HG02884 (cell line): ENCODE data around the gene NMUR1.

Experiments used
- ATAC-seq: cut with Tn5 transposase; IDR thresholded peaks from one replicate; pipeline ENCODE4 v1.9.1; 2021; ENCODE audit warnings: mild to moderate bottlenecking, moderate library complexity; ENCODE audit not compliant: unreplicated experiment

NMUR1 gene

GRCh38 chr2:231554748-231555545, 24.7 kb upstream of the NMUR1 start:
- ATAC-seq = no peak

GRCh38 chr2:231554327-231554726, 24.1 kb upstream of the NMUR1 start:
- ATAC-seq = no peak

DNA sequence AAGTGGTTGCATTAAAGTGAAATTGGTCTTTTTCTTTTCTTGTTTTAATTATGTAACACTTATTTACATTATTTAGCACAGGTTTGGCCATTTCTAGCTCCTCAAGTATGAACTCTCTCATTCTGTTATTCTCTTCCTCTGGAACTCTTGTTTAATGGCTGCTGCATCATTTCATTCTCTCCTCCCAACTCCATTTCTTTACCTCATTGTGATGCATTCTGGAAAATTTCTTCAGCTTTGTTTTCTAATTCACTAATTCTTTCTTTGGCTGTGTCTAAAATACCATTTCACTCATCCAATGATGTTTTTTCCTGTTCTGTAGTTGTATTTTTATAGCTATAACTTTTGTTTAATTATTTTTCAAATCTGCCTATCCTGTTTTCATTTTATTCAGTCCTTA, 22.5 kb upstream of the NMUR1 start:
- no peak for ATAC-seq

DNA sequence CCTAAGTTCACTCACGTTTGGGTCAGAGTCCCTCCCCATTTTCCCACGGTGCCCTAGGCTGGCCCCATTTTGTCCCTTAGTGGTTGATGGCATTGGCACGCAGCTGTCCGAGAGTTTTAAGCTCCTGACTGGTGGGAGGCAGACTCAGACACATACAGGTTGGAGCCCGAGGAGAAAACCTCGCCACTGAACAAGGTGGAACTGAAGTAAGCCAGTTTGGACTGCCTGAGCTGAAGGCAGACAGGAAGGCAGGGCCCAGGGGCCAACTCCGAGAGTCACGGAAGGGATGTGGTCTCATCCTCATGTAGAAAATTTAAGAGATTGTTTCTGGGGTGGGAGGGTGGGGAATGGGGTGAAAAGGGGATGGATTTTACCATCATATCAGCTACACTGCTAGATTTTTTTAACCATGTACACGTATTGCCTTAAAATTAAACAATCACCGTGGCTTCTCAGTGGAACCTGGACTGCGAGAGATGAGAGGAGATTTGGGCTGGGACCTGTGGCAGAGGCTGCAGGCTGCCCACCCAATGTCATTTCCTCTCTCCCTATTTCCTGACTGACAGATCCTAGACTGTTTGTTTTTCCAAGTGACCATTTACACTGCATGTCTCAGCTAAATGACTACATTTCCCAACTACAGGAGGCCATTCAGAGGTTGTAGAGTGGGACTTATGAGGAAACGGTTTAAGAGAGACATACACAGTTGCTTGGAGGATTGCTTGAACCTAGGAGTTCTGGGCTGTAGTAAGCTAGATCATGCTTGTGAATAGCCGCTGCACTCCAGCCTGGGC, 19.4 kb upstream of the NMUR1 start:
- ATAC-seq = no peak

DNA sequence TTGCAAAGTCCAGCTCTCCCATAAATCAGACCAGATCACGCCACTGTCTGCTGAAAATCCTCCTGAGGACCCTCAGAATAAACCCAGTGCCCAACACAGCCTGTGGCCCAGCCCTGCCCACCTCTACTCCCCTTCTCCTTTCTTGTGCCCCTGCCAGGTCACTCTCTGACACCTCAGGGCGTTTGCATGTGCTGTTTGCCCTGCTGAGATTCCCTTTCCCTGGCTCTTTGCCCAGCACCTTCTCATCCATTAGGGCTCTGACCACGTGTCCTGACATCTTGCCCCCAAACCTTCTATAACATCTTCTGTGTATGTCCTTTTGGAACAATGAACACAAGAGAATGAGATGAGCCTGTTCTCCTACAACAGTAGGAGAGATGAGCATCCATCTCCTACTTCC, 18.5 kb upstream of the NMUR1 start:
- ATAC-seq = no peak

GRCh38 chr2:231547315-231548110, 17.3 kb upstream of the NMUR1 start:
- ATAC-seq = no peak

DNA sequence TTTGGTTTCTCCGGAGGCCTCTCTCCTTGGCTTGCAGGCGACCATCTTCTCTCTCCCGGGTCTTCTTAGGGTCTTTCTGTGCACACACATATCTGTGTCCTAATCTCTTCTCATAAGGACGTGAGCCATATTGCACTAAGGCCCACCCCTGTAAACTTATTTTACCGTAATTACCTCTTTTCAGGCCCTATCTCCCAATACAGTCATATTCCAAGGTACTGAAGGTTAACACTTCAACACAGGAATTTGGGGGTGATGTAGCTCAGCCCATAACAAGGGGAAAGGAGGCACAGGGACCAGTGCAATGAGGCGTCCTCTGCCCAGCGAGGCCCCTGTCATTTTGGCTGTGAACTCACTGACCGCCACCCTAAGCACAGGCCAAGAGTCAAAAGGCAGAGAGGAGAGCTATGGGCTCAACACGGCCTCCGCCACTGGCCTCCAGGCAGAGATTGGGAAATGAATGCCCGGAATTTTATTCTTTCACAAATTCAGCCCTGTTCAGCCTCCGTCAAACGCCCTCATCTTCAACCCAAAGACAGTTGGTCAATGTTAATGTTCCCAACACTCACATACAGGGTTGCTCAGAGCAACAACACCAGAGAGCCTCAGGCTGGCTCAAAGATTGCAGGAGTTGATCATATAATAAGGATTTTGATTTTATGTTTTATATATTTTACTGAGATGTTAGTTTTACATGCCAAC, 15.9 kb upstream of the NMUR1 start:
- no peak for ATAC-seq

DNA sequence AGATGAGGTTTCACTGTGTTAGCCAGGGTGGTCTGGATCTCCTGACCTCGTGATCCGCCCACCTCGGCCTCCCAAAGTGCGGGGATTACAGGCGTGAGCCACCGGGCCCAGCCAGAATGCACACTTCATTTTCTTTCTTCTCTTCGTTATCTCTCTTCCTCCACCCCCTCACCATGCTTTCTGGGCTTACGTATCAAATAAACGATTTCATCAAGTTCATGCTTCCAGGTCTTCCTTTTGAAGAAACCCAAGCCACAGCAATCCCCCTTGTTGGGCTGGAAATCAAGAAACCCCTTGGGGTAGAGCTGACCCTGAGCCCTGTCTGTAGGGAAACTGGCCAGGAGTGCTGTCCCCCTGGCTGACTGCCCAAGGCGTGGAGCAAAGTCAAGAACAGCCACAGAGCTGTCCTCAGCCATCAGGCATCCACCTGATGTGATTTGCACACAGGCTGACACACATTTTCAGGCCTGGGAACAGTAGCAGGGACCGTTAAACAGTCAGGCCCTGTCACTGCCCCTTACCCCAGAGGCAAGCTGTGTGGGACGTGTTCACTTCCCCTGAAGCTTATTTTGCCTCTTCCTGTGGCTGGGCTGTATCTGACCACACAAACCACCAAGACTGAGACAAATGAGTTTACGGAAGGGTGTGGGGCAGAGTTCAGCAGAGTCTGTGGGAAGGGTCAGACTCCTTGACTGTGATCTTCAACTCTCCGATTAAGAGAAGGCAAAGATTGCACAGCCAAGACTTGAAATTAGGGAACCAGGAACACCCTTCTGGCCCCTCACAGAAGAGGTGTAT, 15.1 kb upstream of the NMUR1 start:
- ATAC-seq = peak; percentile 99

DNA sequence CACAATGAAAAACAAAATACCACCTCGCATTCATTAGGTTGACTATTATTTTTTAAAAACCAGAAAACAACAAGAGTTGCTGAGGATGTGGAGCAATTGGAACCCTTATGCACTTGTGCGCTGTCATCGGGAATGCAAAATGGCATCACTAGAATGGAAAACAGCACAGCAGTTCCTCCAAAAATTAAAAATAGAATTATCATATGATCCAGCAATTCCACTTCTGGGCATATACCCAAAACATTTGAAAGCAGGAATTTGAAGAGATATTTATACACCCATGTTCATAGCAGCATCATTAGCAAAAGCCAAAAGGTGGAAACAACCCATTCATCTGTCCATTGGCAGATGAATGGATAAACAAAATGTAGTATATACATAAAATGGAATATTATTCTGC, 11.9 kb upstream of the NMUR1 start:
- ATAC-seq = no peak

GRCh38 chr2:231541645-231542044, 11.4 kb upstream of the NMUR1 start:
- no peak for ATAC-seq

GRCh38 chr2:231539991-231540390, 9.7 kb upstream of the NMUR1 start:
- ATAC-seq = no peak

DNA sequence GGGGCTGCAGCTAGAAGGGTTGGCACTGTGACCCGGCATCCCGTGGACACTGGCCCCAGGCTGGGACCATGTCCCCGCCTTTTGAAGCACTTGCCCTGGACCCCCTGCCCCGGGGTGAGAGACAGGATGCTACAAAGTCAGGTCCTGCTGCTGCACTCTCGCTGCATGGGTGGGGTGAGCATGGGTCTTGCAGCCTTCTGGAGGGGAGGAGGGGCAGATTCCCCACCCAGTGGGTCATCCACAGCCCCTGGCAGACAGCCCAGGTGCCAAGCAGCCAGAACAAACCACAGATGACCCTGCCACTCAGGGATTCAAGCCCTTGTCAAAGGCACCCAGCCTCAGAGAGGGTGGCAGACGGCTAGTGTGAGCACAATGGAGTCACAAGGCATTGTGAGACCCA, 5.7 kb upstream of the NMUR1 start:
- ATAC-seq = no peak

- no peak for ATAC-seq
These were observed 3.5 kb upstream of the NMUR1 start for GRCh38 chr2:231533777-231534125.

GRCh38 chr2:231533086-231533776, 3.0 kb upstream of the NMUR1 start:
- no peak for ATAC-seq

DNA sequence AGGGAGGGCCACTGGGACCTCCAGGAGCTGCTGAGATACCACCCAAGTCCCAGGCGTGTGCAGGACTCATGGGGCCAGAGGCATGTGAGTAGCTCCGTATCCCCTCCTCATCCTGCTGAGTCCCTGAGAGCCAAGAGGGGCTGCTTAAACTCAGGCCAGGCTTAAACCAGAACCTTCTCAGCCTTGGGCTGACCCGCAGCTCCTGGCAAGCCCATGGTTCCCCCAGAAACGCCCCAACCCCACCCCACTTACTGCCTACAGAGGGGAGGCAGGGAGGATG, 2.5 kb upstream of the NMUR1 start:
- ATAC-seq = no peak

GRCh38 chr2:231531883-231532755, 1.9 kb upstream of the NMUR1 start:
- no peak for ATAC-seq

- ATAC-seq = no peak
These were observed 1.2 kb upstream of the NMUR1 start for GRCh38 chr2:231531466-231531865.

DNA sequence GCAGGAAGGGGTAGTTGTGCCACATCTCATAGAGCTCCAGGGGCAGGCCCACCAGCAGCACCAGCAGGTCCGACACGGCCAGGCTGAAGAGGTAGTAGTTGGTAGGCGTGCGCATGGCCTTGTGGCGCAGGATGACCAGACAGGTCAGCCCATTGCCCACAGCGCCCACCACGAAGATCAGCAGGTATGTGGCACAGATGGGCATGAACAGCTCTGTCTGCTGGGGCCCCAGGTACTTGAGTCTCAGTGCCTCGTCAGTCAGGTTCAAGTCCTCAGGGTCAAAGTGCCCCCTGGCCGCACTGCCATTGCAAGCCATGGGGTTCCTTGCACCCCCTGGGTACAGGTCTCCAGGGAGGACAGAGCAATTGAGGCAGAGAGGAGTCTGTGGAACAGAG, 1.6 kb downstream of the NMUR1 start:
- ATAC-seq = no peak
